NT2/D1 (cell line): ENCODE data around the gene SCYGR2.

Source experiments
- SUZ12 ChIP-seq: IDR thresholded peaks from 2 replicates; pipeline ENCODE4 v1.6.1; 2011; ENCODE audit not compliant: insufficient read length, insufficient read depth; ENCODE audit errors: extremely low read depth
- ZNF274 ChIP-seq: IDR thresholded peaks from 2 replicates; pipeline ENCODE4 v1.6.1; 2011; ENCODE audit warnings: mild to moderate bottlenecking, low read depth, low read length

DNA sequence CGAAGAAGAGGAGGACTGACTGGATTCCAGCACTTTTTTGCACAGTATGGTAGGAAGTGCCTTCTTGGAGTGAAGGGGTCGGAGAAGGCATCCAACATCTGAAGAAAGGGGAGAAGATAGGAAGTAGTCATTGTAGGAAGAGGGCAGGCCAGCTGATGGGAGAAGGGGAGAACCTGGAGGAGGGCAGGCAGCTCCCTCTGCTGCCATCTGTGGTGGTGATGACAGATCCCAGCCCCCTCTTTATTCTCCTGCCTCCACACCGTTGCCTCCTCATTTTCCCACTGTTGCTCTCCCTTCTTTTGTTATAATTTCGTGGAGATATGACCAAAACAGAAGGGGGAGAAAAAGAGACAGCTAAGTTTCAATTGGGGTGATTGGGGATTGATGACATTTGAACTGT lies 2.9 kb upstream of the SCYGR2 start:
- TF ChIP-seq SUZ12 (no peak), ZNF274 (no peak)
